Activated gamma-delta T cell (primary cell): ENCODE measurements around the gene LYZL4.

Source experiments
- DNase-seq: peaks from one replicate; lab custom pipeline; 2025; lab: John Stamatoyannopoulos, UW
- total RNA-seq, 2 donors: gene quantifications; one replicate each; lab custom pipeline; 2026; lab: John Stamatoyannopoulos, UW

The LYZL4 gene
- total RNA-seq, result 0 to 0.04 reads per million in 2 donors

GRCh38 chr3:42410370-42411131 is at the start of gene LYZL4:
Gene LYZL4 (minus strand): TSS chr3:42410610. CDS start chr3:42407251, 3,359 bp downstream.
- no peak for DNase-seq

- DNase-seq, result no peak
These were observed 48.7 kb upstream of the LYZL4 start for GRCh38 chr3:42459151-42459550.

- DNase-seq, result no peak
These were observed 45.8 kb upstream of the LYZL4 start for GRCh38 chr3:42456211-42456610.

- DNase-seq, result no peak
These were observed 41.3 kb upstream of the LYZL4 start for GRCh38 chr3:42451546-42452230.

GRCh38 chr3:42451116-42451515 is 40.7 kb upstream of the LYZL4 start:
- DNase-seq, result no peak

- no peak for DNase-seq
These were observed 40.2 kb upstream of the LYZL4 start for GRCh38 chr3:42450567-42450966.

- no peak for DNase-seq
These were observed 37.1 kb upstream of the LYZL4 start for GRCh38 chr3:42447481-42447880.

- DNase-seq, result no peak
These were observed 36.0 kb upstream of the LYZL4 start for GRCh38 chr3:42446111-42447050.

- DNase-seq, result peak; percentile 13
These were observed 33.5 kb upstream of the LYZL4 start for GRCh38 chr3:42443819-42444436.

GRCh38 chr3:42443292-42443691 is 32.9 kb upstream of the LYZL4 start:
- DNase-seq, result no peak

GRCh38 chr3:42442640-42443039 is 32.2 kb upstream of the LYZL4 start:
- no peak for DNase-seq

- no peak for DNase-seq
These were observed 31.4 kb upstream of the LYZL4 start for GRCh38 chr3:42441791-42442190.

GRCh38 chr3:42440924-42441323 is 30.5 kb upstream of the LYZL4 start:
- DNase-seq, result no peak

- no peak for DNase-seq
These were observed 29.1 kb upstream of the LYZL4 start for GRCh38 chr3:42439261-42440115.

GRCh38 chr3:42438758-42439157 is 28.3 kb upstream of the LYZL4 start:
- DNase-seq, result no peak

GRCh38 chr3:42438193-42438592 is 27.8 kb upstream of the LYZL4 start:
- no peak for DNase-seq

- no peak for DNase-seq
These were observed 24.5 kb upstream of the LYZL4 start for GRCh38 chr3:42434777-42435380.

- DNase-seq, result no peak
These were observed 22.1 kb upstream of the LYZL4 start for GRCh38 chr3:42432485-42432884.

GRCh38 chr3:42430781-42431532 is 20.5 kb upstream of the LYZL4 start:
- no peak for DNase-seq

GRCh38 chr3:42428830-42429229 is 18.4 kb upstream of the LYZL4 start:
- no peak for DNase-seq
